Neural progenitor cell (in vitro differentiated cells): ENCODE measurements around the gene KLHL26. TPM values are rescaled to one million over a fixed set of nuclear protein-coding genes. Genes with fewer than 3 reads are reported as not detected.

ENCODE experiments used
- DNase-seq: peaks from one replicate; pipeline ENCODE4 v3.0.0-alpha.2; 2016; ENCODE audit warnings: low spot score
- H2AFZ ChIP-seq: fragments of 200-600 bp; sonication (generic); replicated peaks from 2 replicates; pipeline ENCODE4 v1.6.1; 2016; ENCODE audit warnings: antibody characterized with exemption
- H3F3A ChIP-seq: fragments of 200-600 bp; sonication (generic); 2 replicates; pipeline ENCODE4 v1.6.1; 2016; ENCODE audit warnings: antibody characterized with exemption, low read depth
- H3K27ac ChIP-seq: fragments of 200-600 bp; sonication (generic); 2 replicates; pipeline ENCODE4 v1.5.1; 2016; ENCODE audit warnings: mild to moderate bottlenecking
- H3K27me3 ChIP-seq: fragments of 200-600 bp; sonication (generic); 2 replicates; pipeline ENCODE4 v1.6.1; 2016; ENCODE audit warnings: mild to moderate bottlenecking, moderate library complexity
- H3K36me3 ChIP-seq: fragments of 200-600 bp; sonication (generic); 2 replicates; pipeline ENCODE4 v1.5.1; 2016
- H3K4me1 ChIP-seq: fragments of 200-600 bp; sonication (generic); 2 replicates; pipeline ENCODE4 v1.6.1; 2016; ENCODE audit warnings: mixed run types
- H3K4me2 ChIP-seq: fragments of 200-600 bp; sonication (generic); 2 replicates; pipeline ENCODE4 v1.6.1; 2016
- H3K4me3 ChIP-seq: fragments of 200-600 bp; sonication (generic); 2 replicates; pipeline ENCODE4 v1.5.1; 2016
- H3K79me2 ChIP-seq: fragments of 200-600 bp; sonication (generic); 2 replicates; pipeline ENCODE4 v1.6.1; 2016; ENCODE audit warnings: low read depth
- H3K9ac ChIP-seq: fragments of 200-600 bp; sonication (generic); 2 replicates; pipeline ENCODE4 v1.6.1; 2016
- H3K9me3 ChIP-seq: fragments of 200-600 bp; sonication (generic); 2 replicates; pipeline ENCODE4 v1.5.1; 2016; ENCODE audit warnings: low read depth
- H4K20me1 ChIP-seq: fragments of 200-600 bp; sonication (generic); 2 replicates; pipeline ENCODE4 v1.6.1; 2016; ENCODE audit warnings: low read depth
- H3K27ac Mint-ChIP-seq: 3 replicates; pipeline ENCODE4 v1.8.0; 2021; ENCODE audit warnings: mixed read lengths
- H3K27me3 Mint-ChIP-seq: 2 replicates; pipeline ENCODE4 v1.8.0; 2022; ENCODE audit warnings: low read depth, mild to moderate bottlenecking, inconsistent platforms, moderate library complexity, mixed read lengths; ENCODE audit not compliant: insufficient read depth
- H3K36me3 Mint-ChIP-seq: 3 replicates; pipeline ENCODE4 v1.8.0; 2021; ENCODE audit warnings: mixed read lengths
- H3K4me1 Mint-ChIP-seq: 3 replicates; pipeline ENCODE4 v1.8.0; 2021; ENCODE audit warnings: mixed read lengths
- H3K4me3 Mint-ChIP-seq: 3 replicates; pipeline ENCODE4 v1.8.0; 2021; ENCODE audit warnings: mild to moderate bottlenecking, moderate library complexity, mixed read lengths
- H3K9me3 Mint-ChIP-seq: 3 replicates; pipeline ENCODE4 v1.8.0; 2020; ENCODE audit warnings: mixed read lengths
- CTCF ChIP-seq: fragments of 200-600 bp; sonication (generic); IDR thresholded peaks from 2 replicates; pipeline ENCODE4 v1.5.1; 2017; ENCODE audit warnings: antibody characterized with exemption, mild to moderate bottlenecking
- EZH2 ChIP-seq: fragments of 200-600 bp; sonication (generic); IDR thresholded peaks from 2 replicates; pipeline ENCODE4 v1.6.1; 2017; ENCODE audit warnings: antibody characterized with exemption, mild to moderate bottlenecking, moderate library complexity
- EZH2phosphoT487 ChIP-seq: fragments of 200-600 bp; sonication (generic); IDR thresholded peaks from 2 replicates; pipeline ENCODE4 v1.6.1; 2017; ENCODE audit warnings: antibody characterized with exemption
- total RNA-seq: library from RNA; depleted of rRNA; stranded (reverse); fragments of >200 nt; gene quantifications from 2 replicates; pipeline ENCODE4 v1.2.3, GENCODE V29; 2015; ENCODE audit warnings: low replicate concordance

Gene KLHL26
- total RNA-seq, 1 donor from 2014 or later: 5.8 TPM

GRCh38 chr19:18649371-18650020 lies 12.7 kb downstream of the KLHL26 start:
- no peaks in the 10 kb centered on the region for H3K27me3 ChIP-seq
- no peak overlapping the region for H3K4me3 ChIP-seq
- Mint-ChIP-seq H3K36me3 (peaks cover 5% of the 10 kb centered on the region), H3K9me3 (no peaks in the 10 kb centered on the region), H3K27me3 (peaks cover 9% of the 10 kb centered on the region), H3K27ac (peak overlapping the region; percentile 90), H3K4me3 (peak overlapping the region; percentile 67), H3K4me1 (peaks cover 58% of the 10 kb centered on the region)
- no peak for TF ChIP-seq CTCF
- no peak for TF ChIP-seq EZH2phosphoT487
- no peak for TF ChIP-seq EZH2
- no peaks in the 10 kb centered on the region for H3K9me3 ChIP-seq
- H3F3A ChIP-seq: no peaks in the 10 kb centered on the region
- H3K79me2 ChIP-seq: no peaks in the 10 kb centered on the region
- peaks cover 74% of the 10 kb centered on the region for H4K20me1 ChIP-seq
- peaks cover 12% of the 10 kb centered on the region for H3K4me1 ChIP-seq
- no peaks in the 10 kb centered on the region for H3K36me3 ChIP-seq
- H3K27ac ChIP-seq: no peak overlapping the region
- H2AFZ ChIP-seq: no peak overlapping the region
- peak; percentile 46 for DNase-seq
- H3K4me2 ChIP-seq: peak overlapping the region; percentile 18
- H3K9ac ChIP-seq: no peak overlapping the region

- Mint-ChIP-seq H3K4me1 (peaks cover 58% of the 10 kb centered on the region), H3K4me3 (peak overlapping the region; percentile 67), H3K9me3 (no peaks in the 10 kb centered on the region), H3K36me3 (peaks cover 5% of the 10 kb centered on the region), H3K27ac (peak overlapping the region; percentile 78), H3K27me3 (peaks cover 12% of the 10 kb centered on the region)
- H3K4me1 ChIP-seq: peaks cover 9% of the 10 kb centered on the region
- H3K4me3 ChIP-seq: no peak overlapping the region
- no peak for DNase-seq
- no peaks in the 10 kb centered on the region for H3K79me2 ChIP-seq
- TF ChIP-seq CTCF: no peak
- no peak for TF ChIP-seq EZH2
- TF ChIP-seq EZH2phosphoT487: no peak
- no peak overlapping the region for H3K9ac ChIP-seq
- H2AFZ ChIP-seq: no peak overlapping the region
- no peaks in the 10 kb centered on the region for H3F3A ChIP-seq
- H3K36me3 ChIP-seq: no peaks in the 10 kb centered on the region
- peak overlapping the region; percentile 18 for H3K4me2 ChIP-seq
- no peak overlapping the region for H3K27ac ChIP-seq
- H3K9me3 ChIP-seq: no peaks in the 10 kb centered on the region
- peaks cover 69% of the 10 kb centered on the region for H4K20me1 ChIP-seq
- no peaks in the 10 kb centered on the region for H3K27me3 ChIP-seq
Measured at GRCh38 chr19:18650021-18650390, 13.2 kb downstream of the KLHL26 start.

- Mint-ChIP-seq H3K27me3 (peaks cover 12% of the 10 kb centered on the region), H3K4me3 (peak overlapping the region; percentile 65), H3K27ac (peak overlapping the region; percentile 60), H3K9me3 (no peaks in the 10 kb centered on the region), H3K4me1 (peaks cover 59% of the 10 kb centered on the region), H3K36me3 (peaks cover 5% of the 10 kb centered on the region)
- H3K9me3 ChIP-seq: no peaks in the 10 kb centered on the region
- no peaks in the 10 kb centered on the region for H3K79me2 ChIP-seq
- H3K4me3 ChIP-seq: no peak overlapping the region
- TF ChIP-seq CTCF (no peak), EZH2 (no peak), EZH2phosphoT487 (no peak)
- no peak overlapping the region for H2AFZ ChIP-seq
- no peaks in the 10 kb centered on the region for H3F3A ChIP-seq
- H3K4me1 ChIP-seq: peaks cover 9% of the 10 kb centered on the region
- no peaks in the 10 kb centered on the region for H3K36me3 ChIP-seq
- H3K27me3 ChIP-seq: no peaks in the 10 kb centered on the region
- H3K4me2 ChIP-seq: no peak overlapping the region
- DNase-seq: peak; percentile 37
- no peak overlapping the region for H3K9ac ChIP-seq
- no peak overlapping the region for H3K27ac ChIP-seq
- H4K20me1 ChIP-seq: peaks cover 67% of the 10 kb centered on the region
Measured at GRCh38 chr19:18650468-18651041, 13.7 kb downstream of the KLHL26 start.
